ENCODE measurements around the gene ABHD1. TPM values are rescaled to one million over a fixed set of nuclear protein-coding genes. Genes with fewer than 3 reads are reported as not detected.
A peak's percentile ranks its signal among the peaks of the same experiment; 100 is the strongest.
"Not testable (repeated sequence)": the region's sequence is repeated elsewhere in the genome, so short reads cannot be mapped to it uniquely, and the experiment has no call there.

Gene ABHD1
- polyA plus RNA-seq, 1 donor (not counting 4 experiments of a cell fraction or from before 2014, with no cell fraction given) = not detected

GRCh38 chr2:27118525-27119329, 4.9 kb upstream of the ABHD1 start, which contains the start of gene CGREF1:
CGREF1 (minus strand) TSS chr2:27119128; CDS start chr2:27104366, 14,762 bp downstream.
- FAIRE-seq (no peak), DNase-seq (ENCODE audit: low read depth, low spot score) (no peak)
- dilution Hi-C loops (cut with MboI; ENCODE audit: extremely low pct_ligation_motif_present, low sequenced_read_pairs) = no loop called here
- Histone ChIP-seq H3K79me2 (ENCODE audit: control insufficient read depth, insufficient read depth, low read length) (no peaks in the 10 kb centered on the region), H3K4me2 (ENCODE audit: control insufficient read depth, extremely low read depth, insufficient read depth, low read depth, low read length) (peak within 1 kb of the TSS; percentile 65), H3K9me1 (ENCODE audit: control insufficient read depth, extremely low read depth, insufficient read depth, low read length) (no peaks in the 10 kb centered on the region), H3K36me3 (ENCODE audit: control insufficient read depth in 2 of 2, extremely low read depth in 1 of 2, insufficient read depth in 2 of 2, low read length in 2 of 2) (no peaks in the 10 kb centered on the region), H3K9me3 (ENCODE audit: control insufficient read depth, low read depth, low read length) (no peaks in the 10 kb centered on the region), H3K27me3 (ENCODE audit: control insufficient read depth, extremely low read depth, insufficient read depth, low read length) (peaks cover 59% of the 10 kb centered on the region), H3K4me3 (ENCODE audit: control insufficient read depth in 2 of 3, extremely low read depth in 1 of 3, insufficient read depth in 2 of 3, low read depth in 1 of 3, low read length in 3 of 3) (peak within 1 kb of the TSS; percentile 28 to 46 (median 44)), H4K20me1 (ENCODE audit: control insufficient read depth, extremely low read depth, insufficient read depth, low read length) (no peaks in the 10 kb centered on the region), H3K4me1 (ENCODE audit: control insufficient read depth, extremely low read depth, insufficient read depth, low read length) (peaks cover 3% of the 10 kb centered on the region), H3K9ac (ENCODE audit: control insufficient read depth, extremely low read depth, insufficient read depth, low read length) (no peak within 1 kb of the TSS), H3K27ac (ENCODE audit: control insufficient read depth, insufficient read depth, low read length) (no peak within 1 kb of the TSS), H2AFZ (ENCODE audit: control insufficient read depth, low read length) (peak within 1 kb of the TSS; percentile 68)
- peak; percentile 38 for TF ChIP-seq EZH2 (IDR thresholded peaks at IDR 0.05; ENCODE audit: low read length)
- no peak for TF ChIP-seq CTCF (optimal IDR thresholded peaks at IDR 0.05 in 1 of 3, IDR thresholded peaks at IDR 0.05 in 1 of 3, conservative IDR thresholded peaks at IDR 0.05 in 1 of 3; ENCODE audit: extremely low read depth in 1 of 3, insufficient read depth in 2 of 3, low read length in 3 of 3)

GRCh38 chr2:27119330-27119670, 4.3 kb upstream of the ABHD1 start:
- H2AFZ ChIP-seq (ENCODE audit: control insufficient read depth, low read length) = not testable (repeated sequence)

More at GRCh38 chr2:27119330-27119670, 4.3 kb upstream of the ABHD1 start:
- Histone ChIP-seq H3K4me2 (ENCODE audit: control insufficient read depth, extremely low read depth, insufficient read depth, low read depth, low read length) (peak overlapping the region; percentile 65), H3K4me3 (ENCODE audit: control insufficient read depth in 2 of 3, extremely low read depth in 1 of 3, insufficient read depth in 2 of 3, low read depth in 1 of 3, low read length in 3 of 3) (peak overlapping the region in 1 of 3 experiments; percentile 26), H3K27me3 (ENCODE audit: control insufficient read depth, extremely low read depth, insufficient read depth, low read length) (peaks cover 63% of the 10 kb centered on the region)
- H3K9ac ChIP-seq (ENCODE audit: control insufficient read depth, extremely low read depth, insufficient read depth, low read length); DNase-seq (ENCODE audit: low read depth, low spot score); H3K79me2 ChIP-seq (ENCODE audit: control insufficient read depth, insufficient read depth, low read length); H3K9me1 ChIP-seq (ENCODE audit: control insufficient read depth, extremely low read depth, insufficient read depth, low read length); FAIRE-seq; H3K4me1 ChIP-seq (ENCODE audit: control insufficient read depth, extremely low read depth, insufficient read depth, low read length); H4K20me1 ChIP-seq (ENCODE audit: control insufficient read depth, extremely low read depth, insufficient read depth, low read length); H3K36me3 ChIP-seq (ENCODE audit: control insufficient read depth in 2 of 2, extremely low read depth in 1 of 2, insufficient read depth in 2 of 2, low read length in 2 of 2); H3K9me3 ChIP-seq (ENCODE audit: control insufficient read depth, low read depth, low read length); H3K27ac ChIP-seq (ENCODE audit: control insufficient read depth, insufficient read depth, low read length); dilution Hi-C loops (cut with MboI; ENCODE audit: extremely low pct_ligation_motif_present, low sequenced_read_pairs): not testable (repeated sequence)
